HepG2 (cell line): ENCODE results near the gene PHRF1. TPM values are rescaled to one million over a fixed set of nuclear protein-coding genes. Genes with fewer than 3 reads are reported as not detected.
A peak's percentile ranks its signal among the peaks of the same experiment; 100 is the strongest.

Experiments
- ATAC-seq: fragments of 200-7000 bp; cut with Tn5 transposase; 3 replicates; pipeline ENCODE4 v1.9.1; 2020; ENCODE audit warnings: mild to moderate bottlenecking, moderate library complexity
- BruUV-seq: library from RNA; stranded (reverse); fragments of 400-500 nt; replicated peaks from 2 replicates; lab custom pipeline; 2021; lab: Mats Ljungman, UMichigan
- CTCF ChIA-PET: fragments of 300-600 bp; formaldehyde crosslinking; extraction: SDS; loops from one replicate; lab custom pipeline; 2021; ENCODE audit warnings: low total read pairs, inconsistent platforms, low intra/inter-chr PET ratio; lab: Yijun Ruan, JAX
- POLR2A ChIA-PET: fragments of 350-600 bp; sonication (Branson Sonifier 250); formaldehyde crosslinking; loops from one replicate; lab custom pipeline; 2020; ENCODE audit warnings: antibody characterized with exemption, inconsistent platforms; lab: Yijun Ruan, JAX
- DNase-seq: peaks from one replicate; pipeline ENCODE4 v3.0.0-alpha.2; 2015; ENCODE audit warnings: low spot score
- FAIRE-seq: peaks from 3 replicates; lab custom pipeline; 2011; peaks lifted over from hg19 to GRCh38; lab: Jason Lieb, UNC
- H2AFZ ChIP-seq: one replicate; pipeline ENCODE4 v1.6.1; 2011; ENCODE audit warnings: low read length, inconsistent platforms
- H3K27ac ChIP-seq: fragments of 300-600 bp; 3 replicates; pipeline ENCODE4 v1.8.0; 2011; ENCODE audit warnings: mixed run types, mild to moderate bottlenecking, mixed read lengths, low read length, inconsistent platforms; ENCODE audit not compliant: insufficient read depth; ENCODE audit errors: extremely low read length
- H3K27me3 ChIP-seq, 2 experiments: fragments of 200-600 bp in 1 of 2; 2 replicates in 1 of 2; 3 replicates in 1 of 2; pipeline versions ENCODE4 v1.6.0 to v1.8.0; 2011; ENCODE audit warnings: low read length in 2 of 2, mild to moderate bottlenecking in 2 of 2, moderate library complexity in 2 of 2, inconsistent platforms in 1 of 2; ENCODE audit not compliant: insufficient read depth in 2 of 2, control insufficient read depth in 1 of 2
- H3K36me3 ChIP-seq, 2 experiments: fragments of 200-600 bp in 1 of 2; replicated peaks in 1 of 2; 2 replicates in 1 of 2; 3 replicates in 1 of 2; pipeline versions ENCODE4 v1.5.1 to v1.8.0; 2011; ENCODE audit warnings: low read length in 2 of 2, inconsistent platforms in 1 of 2; ENCODE audit not compliant: insufficient read depth in 2 of 2, control insufficient read depth in 1 of 2
- H3K4me1 ChIP-seq: 2 replicates; pipeline ENCODE4 v1.5.1; 2012; ENCODE audit warnings: low read length, inconsistent platforms; ENCODE audit not compliant: insufficient read depth
- H3K4me2 ChIP-seq: 2 replicates; pipeline ENCODE4 v1.6.0; 2011; ENCODE audit warnings: low read depth, low read length, inconsistent platforms
- H3K4me3 ChIP-seq, 3 experiments: fragments of 200-600 bp in 1 of 3; sonication (generic), shearing (Covaris generic) in 1 of 3; replicated peaks in 1 of 3; 2 replicates each; pipeline ENCODE4 v1.5.1; 2011 to 2016; ENCODE audit warnings: low read length in 3 of 3, inconsistent platforms in 2 of 3, low read depth in 2 of 3, mild to moderate bottlenecking in 2 of 3, control low read depth in 1 of 3, mixed read lengths in 1 of 3; ENCODE audit not compliant: insufficient read depth in 1 of 3
- H3K79me2 ChIP-seq: one replicate; pipeline ENCODE4 v1.6.1; 2011; ENCODE audit warnings: low read length, inconsistent platforms; ENCODE audit not compliant: insufficient read depth
- H3K9ac ChIP-seq: 2 replicates; pipeline ENCODE4 v1.6.0; 2011; ENCODE audit warnings: mild to moderate bottlenecking, low read depth, low read length, inconsistent platforms; ENCODE audit not compliant: insufficient read depth
- H3K9me3 ChIP-seq: 2 replicates; pipeline ENCODE4 v1.5.1; 2012; ENCODE audit warnings: mild to moderate bottlenecking, low read length
- H4K20me1 ChIP-seq: 2 replicates; pipeline ENCODE4 v1.6.0; 2011; ENCODE audit warnings: inconsistent platforms, mild to moderate bottlenecking, low read length, moderate library complexity; ENCODE audit not compliant: insufficient read depth
- ARNTL ChIP-seq: sonication (generic); formaldehyde crosslinking; IDR thresholded peaks from 2 replicates; pipeline ENCODE4 v1.4.0; 2020; ENCODE audit warnings: mild to moderate bottlenecking, missing genetic modification reagents
- KLF15 ChIP-seq: sonication (generic); formaldehyde crosslinking; IDR thresholded peaks from 2 replicates; pipeline ENCODE4 v1.8.1; 2023; ENCODE audit warnings: borderline replicate concordance, mild to moderate bottlenecking, inconsistent platforms, missing genetic modification reagents, mixed read lengths
- MTA1 ChIP-seq: sonication (generic); formaldehyde crosslinking; IDR thresholded peaks from 2 replicates; pipeline ENCODE4 v1.4.0; 2020; ENCODE audit warnings: missing genetic modification reagents, mild to moderate bottlenecking, borderline replicate concordance
- NRL ChIP-seq: sonication (generic); formaldehyde crosslinking; IDR thresholded peaks from 2 replicates; pipeline ENCODE4 v1.5.0; 2020; ENCODE audit warnings: missing genetic modification reagents, mild to moderate bottlenecking, moderate library complexity, borderline replicate concordance
- PITX1 ChIP-seq: sonication (generic); formaldehyde crosslinking; IDR thresholded peaks from 2 replicates; pipeline ENCODE4 v1.5.1; 2020; ENCODE audit warnings: mild to moderate bottlenecking, missing genetic modification reagents
- REL ChIP-seq: sonication (generic); formaldehyde crosslinking; conservative IDR thresholded peaks from 2 replicates; pipeline ENCODE4 v1.8.0; 2022; ENCODE audit warnings: mild to moderate bottlenecking, missing genetic modification reagents, moderate library complexity
- SAP130 ChIP-seq: IDR thresholded peaks from 2 replicates; pipeline ENCODE4 v1.6.1; 2016; ENCODE audit warnings: low read depth
- SMAD1 ChIP-seq: sonication (generic); formaldehyde crosslinking; IDR thresholded peaks from 2 replicates; pipeline ENCODE4 v1.4.0; 2020; ENCODE audit warnings: missing genetic modification reagents, low read depth, mild to moderate bottlenecking, borderline replicate concordance
- SP4 ChIP-seq: sonication (generic); formaldehyde crosslinking; IDR thresholded peaks from 2 replicates; pipeline ENCODE4 v1.8.1; 2023; ENCODE audit warnings: mild to moderate bottlenecking, missing genetic modification reagents
- TCF7 ChIP-seq: sonication (generic); IDR thresholded peaks from 2 replicates; pipeline ENCODE4 v1.6.1; 2016; ENCODE audit warnings: antibody characterized with exemption, low read depth
- TFE3 ChIP-seq: IDR thresholded peaks from 2 replicates; pipeline ENCODE4 v1.6.1; 2016
- ZHX1 ChIP-seq: sonication (generic); formaldehyde crosslinking; IDR thresholded peaks from 2 replicates; pipeline ENCODE4 v1.8.1; 2022; ENCODE audit warnings: low read depth, mild to moderate bottlenecking, missing genetic modification reagents
- ZNF326 ChIP-seq: sonication (generic); formaldehyde crosslinking; IDR thresholded peaks from 2 replicates; pipeline ENCODE4 v1.4.0; 2020; ENCODE audit warnings: missing genetic modification reagents, borderline replicate concordance
- ZNF432 ChIP-seq: sonication (generic); formaldehyde crosslinking; IDR thresholded peaks from 2 replicates; pipeline ENCODE4 v1.5.0; 2020; ENCODE audit warnings: missing genetic modification reagents, mild to moderate bottlenecking, borderline replicate concordance
- ZNF567 ChIP-seq: sonication (generic); formaldehyde crosslinking; IDR thresholded peaks from 2 replicates; pipeline ENCODE4 v1.8.1; 2023; ENCODE audit warnings: mild to moderate bottlenecking, missing genetic modification reagents, borderline replicate concordance
- ZNF580 ChIP-seq: IDR thresholded peaks from 2 replicates; pipeline ENCODE4 v1.6.1; 2016; ENCODE audit warnings: low read depth, borderline replicate concordance
- WGBS: methylation state at CpG from one replicate; pipeline ENCODE4 v1.1.6; 2017; ENCODE audit warnings: low lambda C conversion rate; 5-methylcytosine and 5-hydroxymethylcytosine counted together
- in situ Hi-C: cut with HindIII; loops from 2 replicates; pipeline ENCODE4 v1.10.0; 2017; ENCODE audit warnings: low pct_unique_long_range_greater_than_20kb; ENCODE audit not compliant: extremely low pct_ligation_motif_present
- intact Hi-C: fragments of 100-400 bp; cut with micrococcal nuclease; formaldehyde crosslinking; loops from one replicate; pipeline ENCODE4 v1.10.0; 2022; ENCODE audit not compliant: unreplicated experiment
- polyA plus RNA-seq, 8 experiments: library from polyadenylated mRNA; depleted of rRNA in 3 of 8; stranded (reverse) in 7 of 8; unstranded in 1 of 8; fragments of >200 nt; fragmentation: Illumina TruSeq in 4 of 8; extraction: Trizol in 4 of 8; gene quantifications; 2 replicates each; pipeline versions ENCODE4 v1.2.1 to v1.2.3, GENCODE V29; 2011 to 2016; ENCODE audit warnings: low read depth in 4 of 8, missing spikeins in 1 of 8, mixed read lengths in 1 of 8; ENCODE audit not compliant: insufficient read depth in 1 of 8
- total RNA-seq, 5 experiments: library from RNA; depleted of rRNA; stranded (reverse); fragments of >200 nt; fragmentation: Illumina TruSeq; extraction: Trizol; gene quantifications; 2 replicates each; pipeline ENCODE4 v1.2.3, GENCODE V29; 2016; ENCODE audit warnings: low read depth in 1 of 5

PHRF1 gene
- total and polyA plus RNA-seq, 2 of the 13 experiments (the other 11 are each of a cell fraction or from before 2014, with no cell fraction given) = 8.2 to 16.7 TPM

GRCh38 chr11:565921-566509 is 10.3 kb upstream of the PHRF1 start:
- Histone ChIP-seq H3K79me2 (peaks cover 24% of the 10 kb centered on the region), H3K9me3 (no peaks in the 10 kb centered on the region), H3K4me3 (peak overlapping the region in 1 of 3 experiments; percentile 34; a peak in 1 of 6 replicates), H3K4me2 (peak overlapping the region; percentile 80; the same call in 1 of the 2 replicates), H3K27ac (peak overlapping the region; percentile 36), H3K27me3 (no peaks in the 10 kb centered on the region; a peak in 1 of 5 replicates), H3K9ac (peak overlapping the region; percentile 30; the same call in 1 of the 2 replicates), H2AFZ (no peak overlapping the region), H3K36me3 (peaks cover 0 to 2% of the 10 kb centered on the region in 2 experiments; a peak in 3 of 5 replicates), H3K4me1 (peaks cover 66% of the 10 kb centered on the region), H4K20me1 (peaks cover 25% of the 10 kb centered on the region; the same call in 1 of the 2 replicates)
- ATAC-seq = peak; percentile 3
- BruUV-seq = no TSS peak
- in situ Hi-C loops = no loop called here
- intact Hi-C loops = no loop called here
- peak; percentile 28 for DNase-seq
- no peak for FAIRE-seq
- POLR2A ChIA-PET = interaction anchor here (1.8 kb wide), 2 partner anchors 10 to 22 kb away, joined by 5 to 8 read pairs; partner anchors contain the start of gene PHRF1
- CTCF ChIA-PET = no interaction called here
- WGBS = 68% methylated on average over 8 of the region's 12 CpGs
- peak; percentile 26; the same call in 1 of the 2 replicates for TF ChIP-seq ZNF580 (CRISPR knock-in tag)
- TF ChIP-seq NRL (CRISPR knock-in tag) = peak; percentile 89; the same call in 1 of the 2 replicates
- TF ChIP-seq SAP130 (CRISPR knock-in tag) = peak; percentile 54
- TF ChIP-seq ZHX1 (CRISPR knock-in tag) = peak; percentile 31; the same call in 1 of the 2 replicates
- TF ChIP-seq TCF7 = no peak
- TF ChIP-seq ARNTL (CRISPR knock-in tag) = peak; percentile 23; the same call in 1 of the 2 replicates
- peak; percentile 29; the same call in 1 of the 2 replicates for TF ChIP-seq ZNF326 (CRISPR knock-in tag)
- no peak for TF ChIP-seq REL (CRISPR knock-in tag)
- no peak for TF ChIP-seq KLF15 (CRISPR knock-in tag)
- TF ChIP-seq ZNF432 (CRISPR knock-in tag) = no peak
- TF ChIP-seq PITX1 = peak; percentile 14; the same call in 1 of the 2 replicates
- TF ChIP-seq SP4 = peak; percentile 49
- no peak; the same call in 1 of the 2 replicates for TF ChIP-seq TFE3 (CRISPR knock-in tag)
- TF ChIP-seq ZNF567 (CRISPR knock-in tag) = 0 out of 2 replicates have a peak, but pooled peaks have one; percentile 60
- peak; percentile 48; the same call in 1 of the 2 replicates for TF ChIP-seq SMAD1 (CRISPR knock-in tag)
- TF ChIP-seq MTA1 (CRISPR knock-in tag) = peak; percentile 62; the same call in 1 of the 2 replicates
